Nasal cavity respiratory epithelium epithelial cell of viscerocranial mucosa (primary cell): ENCODE data around the gene ZNF737. TPM values are rescaled to one million over a fixed set of nuclear protein-coding genes. Genes with fewer than 3 reads are reported as not detected.

Experiments
- total RNA-seq: library from RNA; depleted of rRNA; stranded (reverse); fragments of >200 nt; gene quantifications from 2 replicates; pipeline ENCODE4 v1.2.3, GENCODE V29; 2014

The ZNF737 gene
- total RNA-seq, result 4.1 and 12.5 TPM in 2 replicates

GRCh38 chr19:20565321-20566018 is at the start of gene ZNF737:
Gene ZNF737 (minus strand): TSS chr19:20565781. CDS start chr19:20565640, 141 bp downstream.

Other genes with a start within 250 kb of the ZNF737 start
- gene ZNF626, start 95.8 kb upstream of the ZNF737 start, total RNA-seq, result 17.1 and 21.4 TPM in 2 replicates
- gene ZNF66, start 210.5 kb upstream of the ZNF737 start, total RNA-seq, result 1.7 and 3.3 TPM in 2 replicates